Left renal pelvis (tissue), 4 donors: Measurements from ENCODE around the gene TMEM235. TPM values are rescaled to one million over a fixed set of nuclear protein-coding genes. Genes with fewer than 3 reads are reported as not detected.

Experiments
- polyA plus RNA-seq, 4 donors: library from polyadenylated mRNA; unstranded; fragments of 120-200 nt; gene quantifications; one replicate each; pipeline ENCODE4 v1.2.1, GENCODE V29; 2013; ENCODE audit not compliant: insufficient read length in 4 of 4

The TMEM235 gene
- polyA plus RNA-seq, 4 donors = not detected

Other genes with a start within 250 kb of the TMEM235 start
- 10 to 100 TPM in 3 of 4 donors, 1 to 10 TPM in 1; 9.2 to 35.1 (median 27.3) TPM for gene TMC6, start 102.9 kb upstream of the TMEM235 start, polyA plus RNA-seq
- gene TMC8, start 100.9 kb upstream of the TMEM235 start, polyA plus RNA-seq = 1 to 10 TPM in 3 of 4 donors, under 1 TPM in 1; 0.90 to 2.6 (median 1.8) TPM
- 1 to 10 TPM in 1 of 4 donors, under 1 TPM in 3; 0.17 to 3.7 (median 0.46) TPM for gene C17orf99, start 85.2 kb upstream of the TMEM235 start, polyA plus RNA-seq
- gene SYNGR2, start 63.0 kb upstream of the TMEM235 start, polyA plus RNA-seq = 10 to 100 TPM; 17.7 to 77.9 (median 60.0) TPM
- gene TK1, start 44.6 kb upstream of the TMEM235 start, polyA plus RNA-seq = 10 to 100 TPM; 21.1 to 37.3 (median 25.9) TPM
- 10 to 100 TPM; 50.4 to 82.3 (median 60.4) TPM for gene AFMID, start 44.3 kb upstream of the TMEM235 start, polyA plus RNA-seq
- 10 to 100 TPM; 22.8 to 31.1 (median 26.6) TPM for gene BIRC5, start 17.4 kb upstream of the TMEM235 start, polyA plus RNA-seq
- 100 to 1,000 TPM in 1 of 4 donors, 1 to 10 TPM in 3; 7.4 to 384 (median 7.6) TPM for gene SOCS3, start 128.4 kb downstream of the TMEM235 start, polyA plus RNA-seq
- 10 to 100 TPM; 34.2 to 54.1 (median 42.5) TPM for gene PGS1, start 147.0 kb downstream of the TMEM235 start, polyA plus RNA-seq